Right lobe of liver (tissue), 6 donors: Measurements from ENCODE around the gene SIM1. TPM values are rescaled to one million over a fixed set of nuclear protein-coding genes. Genes with fewer than 3 reads are reported as not detected.

Source experiments
- ATAC-seq, 4 donors: fragments of 200-7000 bp; cut with Tn5 transposase; one replicate each; pipeline ENCODE4 v1.9.1; 2020; ENCODE audit warnings: mild to moderate bottlenecking in 4 of 4, moderate library complexity in 4 of 4
- DNase-seq, 3 donors: peaks; one replicate each; pipeline ENCODE4 v3.0.0-alpha.2; 2020
- H3K27ac ChIP-seq, 3 donors: fragments of 200-600 bp; one replicate each; pipeline ENCODE4 v1.8.0; 2022
- H3K27me3 ChIP-seq, 2 donors: fragments of 200-600 bp; one replicate each; pipeline ENCODE4 v1.8.0; 2022
- H3K36me3 ChIP-seq, 4 donors: fragments of 200-600 bp; sonication (generic) in 1 of 4; one replicate each; pipeline versions ENCODE4 v1.5.1 to v1.8.0; 2017 to 2022; ENCODE audit warnings: control low read depth in 1 of 4
- H3K4me1 ChIP-seq, 4 donors: fragments of 200-600 bp; sonication (generic) in 1 of 4; one replicate each; pipeline versions ENCODE4 v1.5.1 to v1.8.0; 2017 to 2022; ENCODE audit warnings: control low read depth in 1 of 4
- H3K4me3 ChIP-seq, 3 donors: fragments of 200-600 bp; one replicate each; pipeline ENCODE4 v1.8.0; 2022
- H3K9me3 ChIP-seq, 4 donors: fragments of 200-600 bp; sonication (generic) in 1 of 4; one replicate each; pipeline versions ENCODE4 v1.5.1 to v1.8.0; 2017 to 2022; ENCODE audit warnings: control low read depth in 1 of 4
- POLR2A ChIP-seq: fragments of 450-650 bp; IDR thresholded peaks from one replicate; pipeline ENCODE4 v1.6.1; 2017; ENCODE audit warnings: antibody characterized with exemption, mild to moderate bottlenecking
- WGBS: methylation state at CpG from one replicate; pipeline ENCODE4 v1.1.6; 2018; ENCODE audit warnings: low coverage, low lambda C conversion rate; ENCODE audit not compliant: insufficient coverage; ENCODE audit errors: missing lambda C conversion rate; 5-methylcytosine and 5-hydroxymethylcytosine counted together
- intact Hi-C, 2 donors: fragments of 100-400 bp; cut with DNase I; formaldehyde crosslinking; loops; one replicate each; pipeline versions ENCODE4 v1.11.2 to v1.14.1; 2022
- total RNA-seq, 6 experiments: library from RNA; depleted of rRNA in 2 of 6; stranded (reverse); fragments of >200 nt in 2 of 6; fragmentation: NEBNext Ultra II Directional in 3 of 6; extraction: Animal tissue kit (Norgen Biotek cat#: 25700) in 3 of 6; gene quantifications; one replicate each; pipeline versions ENCODE4 v1.1.0 to v1.2.4, GENCODE V29; 2016 to 2023
- TF ChIP-seq, protein P1 (sequence below), 4 donors: fragments of 200-600 bp in 3 of 4; fragments of 450-650 bp in 1 of 4; IDR thresholded peaks; one replicate each; pipeline versions ENCODE4 v1.5.1 to v1.8.0; 2016 to 2022; ENCODE audit warnings: antibody characterized with exemption in 4 of 4, mild to moderate bottlenecking in 2 of 4
- donor health status: DM: no; HTN: yes; CAD: no.
- donor health status: DM: no; HTN: no; CAD: no.
- donor health status: DM: no; HTN: no; CAD: no.
- donor health status: DM: no; HTN: yes; CAD: no.
- donor health status: DM: no; HTN: yes; CAD: no.

SIM1 gene
- total RNA-seq, 6 experiments from 2014 or later: 0.04 to 0.07 TPM; not detected in 4

DNA sequence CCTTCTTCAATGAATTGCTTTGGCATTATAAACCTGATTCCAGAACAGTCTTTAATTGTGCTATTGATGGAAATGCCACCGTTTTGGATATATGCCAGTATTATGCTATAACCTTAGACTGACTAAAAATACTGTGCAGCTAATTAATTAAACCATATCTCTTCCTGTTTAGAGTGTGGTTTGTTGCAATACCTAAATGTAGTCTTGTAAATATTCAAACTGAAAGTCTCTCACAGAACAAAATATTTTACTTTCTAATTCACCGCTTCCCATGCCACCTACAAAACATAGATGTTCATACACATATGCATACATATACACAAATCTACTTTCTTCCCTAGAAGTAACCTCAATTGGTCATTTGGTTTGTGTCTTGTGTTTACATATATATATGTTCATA lies 126.6 kb downstream of the SIM1 start:
- no peaks in the 10 kb centered on the region for H3K9me3 ChIP-seq
- intact Hi-C loops: no loop called here
- no peak overlapping the region for H3K27ac ChIP-seq
- WGBS: 61% methylated on average over 2 of the region's 2 CpGs
- H3K27me3 ChIP-seq: no peaks in the 10 kb centered on the region
- no peaks in the 10 kb centered on the region for H3K36me3 ChIP-seq
- DNase-seq (no peak), ATAC-seq (no peak)
- no peak overlapping the region for H3K4me3 ChIP-seq
- H3K4me1 ChIP-seq: no peaks in the 10 kb centered on the region
- no peak for TF ChIP-seq POLR2A
- TF ChIP-seq, protein P1, sequence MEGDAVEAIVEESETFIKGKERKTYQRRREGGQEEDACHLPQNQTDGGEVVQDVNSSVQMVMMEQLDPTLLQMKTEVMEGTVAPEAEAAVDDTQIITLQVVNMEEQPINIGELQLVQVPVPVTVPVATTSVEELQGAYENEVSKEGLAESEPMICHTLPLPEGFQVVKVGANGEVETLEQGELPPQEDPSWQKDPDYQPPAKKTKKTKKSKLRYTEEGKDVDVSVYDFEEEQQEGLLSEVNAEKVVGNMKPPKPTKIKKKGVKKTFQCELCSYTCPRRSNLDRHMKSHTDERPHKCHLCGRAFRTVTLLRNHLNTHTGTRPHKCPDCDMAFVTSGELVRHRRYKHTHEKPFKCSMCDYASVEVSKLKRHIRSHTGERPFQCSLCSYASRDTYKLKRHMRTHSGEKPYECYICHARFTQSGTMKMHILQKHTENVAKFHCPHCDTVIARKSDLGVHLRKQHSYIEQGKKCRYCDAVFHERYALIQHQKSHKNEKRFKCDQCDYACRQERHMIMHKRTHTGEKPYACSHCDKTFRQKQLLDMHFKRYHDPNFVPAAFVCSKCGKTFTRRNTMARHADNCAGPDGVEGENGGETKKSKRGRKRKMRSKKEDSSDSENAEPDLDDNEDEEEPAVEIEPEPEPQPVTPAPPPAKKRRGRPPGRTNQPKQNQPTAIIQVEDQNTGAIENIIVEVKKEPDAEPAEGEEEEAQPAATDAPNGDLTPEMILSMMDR (IDR thresholded peaks at IDR 0.05): no peak

DNA sequence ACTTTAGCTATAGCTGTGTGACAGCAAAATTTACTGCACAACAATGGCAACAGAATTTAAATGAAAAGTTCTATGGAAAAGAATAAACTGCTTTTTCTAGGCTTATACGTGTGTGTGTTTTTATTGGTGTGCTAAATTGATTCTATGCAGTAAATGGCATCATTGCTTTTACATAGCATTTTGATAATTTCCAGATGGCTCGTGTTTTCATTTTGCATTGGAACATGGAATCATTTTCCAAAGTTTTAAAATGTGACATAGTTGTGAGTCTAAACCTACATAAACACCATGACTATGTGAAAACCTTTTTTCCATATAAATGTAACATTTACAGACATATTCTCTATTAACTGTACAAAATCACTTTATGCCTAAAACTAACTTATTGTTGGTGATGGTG lies 127.8 kb downstream of the SIM1 start:
- ATAC-seq: no peak
- Histone ChIP-seq H3K27ac (no peak overlapping the region), H3K4me3 (no peak overlapping the region), H3K9me3 (no peaks in the 10 kb centered on the region), H3K36me3 (no peaks in the 10 kb centered on the region), H3K27me3 (no peaks in the 10 kb centered on the region), H3K4me1 (no peaks in the 10 kb centered on the region)
- intact Hi-C loops: no loop called here
- no peak for DNase-seq
- WGBS: 60% methylated on average over 2 of the region's 2 CpGs
- no peak for TF ChIP-seq POLR2A
- TF ChIP-seq, protein P1 (IDR thresholded peaks at IDR 0.05): no peak

DNA sequence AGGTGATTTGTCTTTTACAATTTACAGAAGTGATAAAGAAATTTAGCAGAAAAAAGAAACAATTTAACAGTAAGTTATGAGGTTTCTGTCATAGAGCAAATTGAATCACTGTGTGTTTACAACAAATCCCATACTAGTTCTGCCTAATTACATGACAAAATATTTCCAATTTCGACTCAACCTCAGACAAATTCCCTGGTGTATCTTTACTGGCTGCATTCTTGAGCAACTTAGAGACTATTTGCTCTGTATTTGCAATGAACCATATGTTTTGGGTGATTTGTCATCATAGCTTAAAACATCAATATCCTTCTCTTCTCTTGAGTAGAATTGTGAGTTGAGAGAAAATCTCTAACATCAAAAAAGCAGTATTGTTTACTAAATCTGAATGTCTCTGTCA lies 128.7 kb downstream of the SIM1 start:
- no peak for ATAC-seq
- intact Hi-C loops: no loop called here
- Histone ChIP-seq H3K27me3 (no peaks in the 10 kb centered on the region), H3K9me3 (no peaks in the 10 kb centered on the region), H3K4me3 (no peak overlapping the region), H3K4me1 (no peaks in the 10 kb centered on the region), H3K27ac (no peak overlapping the region), H3K36me3 (no peaks in the 10 kb centered on the region)
- no peak for DNase-seq
- WGBS: 19% methylated on average over 1 of the region's 1 CpG
- TF ChIP-seq, protein P1 (IDR thresholded peaks at IDR 0.05): no peak
- no peak for TF ChIP-seq POLR2A
